HCT116 (cell line): ENCODE data around the gene KRTAP20-4. TPM values are rescaled to one million over a fixed set of nuclear protein-coding genes. Genes with fewer than 3 reads are reported as not detected.

Experiments used
- ATAC-seq: fragments of 200-7000 bp; cut with Tn5 transposase; 2 replicates; pipeline ENCODE4 v1.9.1; 2020; ENCODE audit warnings: mild to moderate bottlenecking, moderate library complexity
- BruUV-seq: library from RNA; stranded (reverse); fragments of 400-500 nt; replicated peaks from 2 replicates; lab custom pipeline; 2021; lab: Mats Ljungman, UMichigan
- CTCF ChIA-PET: fragments of 300-600 bp; sonication (Branson Sonifier 250); formaldehyde crosslinking; loops from one replicate; lab custom pipeline; 2021; ENCODE audit warnings: antibody characterized with exemption; lab: Charles Lee
- POLR2A ChIA-PET: fragments of 300-600, 350-600 bp; sonication (Branson Sonifier 250); formaldehyde crosslinking; loops from one replicate; lab custom pipeline; 2021; ENCODE audit warnings: antibody characterized with exemption; lab: Charles Lee
- RAD21 ChIA-PET, 2 experiments: fragments of 300-600 bp; sonication (Branson Sonifier 250); formaldehyde crosslinking; loops; one replicate each; lab custom pipeline; 2023; ENCODE audit warnings: low total read pairs in 2 of 2; ENCODE audit not compliant: uncharacterized antibody in 2 of 2, unreplicated experiment in 2 of 2, low non-redundant PET in 1 of 2; lab: Charles Lee
- DNase-seq: peaks from one replicate; pipeline ENCODE4 v3.0.0-alpha.2; 2010; ENCODE audit warnings: low read depth, low spot score
- H2AFZ ChIP-seq: fragments of 200-600 bp; shearing (Covaris generic), sonication (generic); 2 replicates; pipeline ENCODE4 v1.6.1; 2017; ENCODE audit warnings: low read depth, mixed run types, mixed read lengths, antibody characterized with exemption, low read length; ENCODE audit not compliant: poor library complexity, severe bottlenecking
- H3K27ac ChIP-seq: 2 replicates; pipeline ENCODE4 v1.5.1; 2012; ENCODE audit warnings: low read depth, low read length
- H3K27me3 ChIP-seq: fragments of 200-600 bp; sonication (generic); 2 replicates; pipeline ENCODE4 v1.6.1; 2016; ENCODE audit warnings: mixed run types, low read length, mixed read lengths; ENCODE audit not compliant: insufficient read depth
- H3K36me3 ChIP-seq, 2 experiments: fragments of 200-500 bp in 1 of 2; fragments of 200-600 bp in 1 of 2; sonication (Bioruptor generic) in 1 of 2; sonication (generic) in 1 of 2; 2 replicates each; pipeline versions ENCODE4 v1.5.1 to v1.6.1; 2014 to 2016; ENCODE audit warnings: low read length in 2 of 2, inconsistent platforms in 1 of 2, mixed read lengths in 1 of 2, mixed run types in 1 of 2; ENCODE audit not compliant: insufficient read depth in 2 of 2, control insufficient read depth in 1 of 2
- H3K4me1 ChIP-seq, 2 experiments: fragments of 200-600 bp in 1 of 2; sonication (generic) in 1 of 2; 2 replicates each; pipeline versions ENCODE4 v1.5.1 to v1.6.1; 2012 to 2017; ENCODE audit warnings: low read length in 2 of 2, inconsistent platforms in 1 of 2, mild to moderate bottlenecking in 1 of 2, mixed read lengths in 1 of 2, mixed run types in 1 of 2, moderate library complexity in 1 of 2; ENCODE audit not compliant: insufficient read depth in 2 of 2, control insufficient read depth in 1 of 2
- H3K4me2 ChIP-seq: fragments of 200-600 bp; sonication (generic); 2 replicates; pipeline ENCODE4 v1.6.1; 2017; ENCODE audit warnings: mixed run types, low read length, mixed read lengths
- H3K4me3 ChIP-seq, 2 experiments: fragments of 200-600 bp in 1 of 2; sonication (generic) in 1 of 2; replicated peaks in 1 of 2; 2 replicates each; pipeline ENCODE4 v1.5.1; 2011 to 2016; ENCODE audit warnings: low read length in 2 of 2, control low read depth in 1 of 2, low read depth in 1 of 2, mild to moderate bottlenecking in 1 of 2, mixed read lengths in 1 of 2, mixed run types in 1 of 2
- H3K79me2 ChIP-seq: fragments of 200-600 bp; sonication (generic); 2 replicates; pipeline ENCODE4 v1.6.1; 2017; ENCODE audit warnings: mild to moderate bottlenecking, mixed run types, low read length, moderate library complexity, mixed read lengths; ENCODE audit not compliant: insufficient read depth
- H3K9ac ChIP-seq: fragments of 200-600 bp; sonication (generic); 2 replicates; pipeline ENCODE4 v1.6.1; 2016; ENCODE audit warnings: low read length, mixed read lengths
- H3K9me2 ChIP-seq: fragments of 200-600 bp; sonication (generic), shearing (Covaris generic); 2 replicates; pipeline ENCODE4 v1.6.1; 2017; ENCODE audit warnings: mixed run types, mild to moderate bottlenecking, moderate library complexity; ENCODE audit not compliant: insufficient read depth
- H3K9me3 ChIP-seq, 2 experiments: fragments of 200-500 bp in 1 of 2; fragments of 200-600 bp in 1 of 2; sonication (Bioruptor generic) in 1 of 2; sonication (generic) in 1 of 2; 2 replicates each; pipeline ENCODE4 v1.6.1; 2014 to 2017; ENCODE audit warnings: low read length in 2 of 2, mixed read lengths in 2 of 2, inconsistent platforms in 1 of 2, low read depth in 1 of 2, mild to moderate bottlenecking in 1 of 2, mixed run types in 1 of 2, moderate library complexity in 1 of 2; ENCODE audit not compliant: control insufficient read depth in 1 of 2, insufficient read depth in 1 of 2
- H4K20me1 ChIP-seq: fragments of 200-600 bp; sonication (generic), shearing (Covaris generic); 2 replicates; pipeline ENCODE4 v1.6.1; 2017; ENCODE audit warnings: mixed run types, mild to moderate bottlenecking, moderate library complexity; ENCODE audit not compliant: insufficient read depth
- ATF3 ChIP-seq: IDR thresholded peaks from 2 replicates; pipeline ENCODE4 v1.6.1; 2012
- CBX3 ChIP-seq: IDR thresholded peaks from 2 replicates; pipeline ENCODE4 v1.6.1; 2012; ENCODE audit warnings: low read depth
- CEBPB ChIP-seq: IDR thresholded peaks from 2 replicates; pipeline ENCODE4 v1.6.1; 2012; ENCODE audit warnings: low read depth
- CTCF ChIP-seq, 3 experiments: fragments of 200-600 bp in 1 of 3; sonication (generic) in 1 of 3; IDR thresholded peaks in 2 of 3; conservative IDR thresholded peaks in 1 of 3; 2 replicates each; pipeline ENCODE4 v1.5.1; 2012 to 2017; ENCODE audit warnings: low read depth in 2 of 3, low read length in 2 of 3, antibody characterized with exemption in 1 of 3, borderline replicate concordance in 1 of 3, control low read depth in 1 of 3, mild to moderate bottlenecking in 1 of 3, mixed read lengths in 1 of 3, mixed run types in 1 of 3, moderate library complexity in 1 of 3; ENCODE audit not compliant: insufficient read depth in 1 of 3
- EGR1 ChIP-seq: IDR thresholded peaks from 2 replicates; pipeline ENCODE4 v1.6.1; 2012; ENCODE audit warnings: low read depth
- ELF1 ChIP-seq: IDR thresholded peaks from 2 replicates; pipeline ENCODE4 v1.6.1; 2012; ENCODE audit warnings: low read depth, borderline replicate concordance
- EZH2 ChIP-seq: fragments of 200-600 bp; sonication (generic); IDR thresholded peaks from 2 replicates; pipeline ENCODE4 v1.6.1; 2017; ENCODE audit warnings: antibody characterized with exemption, mixed run types
- EZH2phosphoT487 ChIP-seq: fragments of 200-600 bp; IDR thresholded peaks from 2 replicates; pipeline ENCODE4 v1.6.1; 2018; ENCODE audit warnings: antibody characterized with exemption, borderline replicate concordance
- JUND ChIP-seq: IDR thresholded peaks from 2 replicates; pipeline ENCODE4 v1.6.1; 2012
- MAX ChIP-seq: IDR thresholded peaks from 2 replicates; pipeline ENCODE4 v1.6.1; 2012
- POLR2A ChIP-seq: IDR thresholded peaks from 2 replicates; pipeline ENCODE4 v1.7.0; 2011; ENCODE audit warnings: borderline replicate concordance; ENCODE audit not compliant: insufficient read depth, insufficient read length; ENCODE audit errors: extremely low read depth
- RAD21 ChIP-seq: IDR thresholded peaks from 2 replicates; pipeline ENCODE4 v1.6.1; 2012; ENCODE audit warnings: low read depth, mild to moderate bottlenecking
- REST ChIP-seq: IDR thresholded peaks from 2 replicates; pipeline ENCODE4 v1.6.1; 2012; ENCODE audit warnings: low read depth
- SIN3A ChIP-seq: IDR thresholded peaks from 2 replicates; pipeline ENCODE4 v1.6.1; 2012; ENCODE audit warnings: low read depth
- SP1 ChIP-seq: IDR thresholded peaks from 2 replicates; pipeline ENCODE4 v1.6.1; 2012; ENCODE audit warnings: low read depth
- SRF ChIP-seq: IDR thresholded peaks from 2 replicates; pipeline ENCODE4 v1.6.1; 2012; ENCODE audit warnings: low read depth
- TCF7L2 ChIP-seq: IDR thresholded peaks from 2 replicates; pipeline ENCODE4 v1.7.0; 2011; ENCODE audit warnings: borderline replicate concordance, inconsistent platforms; ENCODE audit not compliant: insufficient read depth, insufficient read length; ENCODE audit errors: extremely low read depth
- YY1 ChIP-seq: IDR thresholded peaks from 2 replicates; pipeline ENCODE4 v1.6.1; 2011; ENCODE audit warnings: low read length, low read depth, moderate library complexity, mild to moderate bottlenecking; ENCODE audit not compliant: insufficient replicate concordance; ENCODE audit errors: extremely low read depth
- ZFX ChIP-seq: fragments of 450-650 bp; IDR thresholded peaks from 2 replicates; pipeline ENCODE4 v1.6.1; 2017
- ZNF274 ChIP-seq: fragments of 200-500 bp; sonication (Bioruptor generic); IDR thresholded peaks from 2 replicates; pipeline ENCODE4 v1.6.1; 2014; ENCODE audit warnings: mild to moderate bottlenecking, low read depth, low read length, inconsistent platforms
- intact Hi-C: fragments of 100-400 bp; cut with micrococcal nuclease; formaldehyde crosslinking; loops from 2 replicates; pipeline ENCODE4 v1.10.0; 2022
- total RNA-seq: library from RNA; stranded (reverse); gene quantifications from one replicate; pipeline ENCODE4 v1.2.1, GENCODE V29; 2021; ENCODE audit not compliant: unreplicated experiment

KRTAP20-4 gene
- total RNA-seq, 1 experiment from 2014 or later = not detected

- ATAC-seq = no peak
- Histone ChIP-seq H3K4me1 (no peaks in the 10 kb centered on the region), H3K27ac (no peak overlapping the region), H3K4me3 (no peak overlapping the region), H4K20me1 (no peaks in the 10 kb centered on the region), H3K79me2 (no peaks in the 10 kb centered on the region), H3K27me3 (no peaks in the 10 kb centered on the region), H3K9me2 (no peaks in the 10 kb centered on the region), H2AFZ (no peak overlapping the region), H3K9ac (no peak overlapping the region), H3K9me3 (peaks cover 25% of the 10 kb centered on the region in 2 experiments; a peak in 3 of 4 replicates), H3K4me2 (no peak overlapping the region), H3K36me3 (no peaks in the 10 kb centered on the region)
- CTCF ChIA-PET = no interaction called here
- DNase-seq = no peak
- intact Hi-C loops = no loop called here
- no TSS peak for BruUV-seq
- no peak for TF ChIP-seq EZH2phosphoT487
- TF ChIP-seq CEBPB = no peak
- no peak for TF ChIP-seq SRF
- TF ChIP-seq EGR1 = no peak
- TF ChIP-seq POLR2A = no peak
- TF ChIP-seq ELF1 = no peak
- TF ChIP-seq CBX3 = no peak
- no peak for TF ChIP-seq JUND
- no peak for TF ChIP-seq MAX
- no peak for TF ChIP-seq YY1
- TF ChIP-seq SP1 = no peak
- TF ChIP-seq ZNF274 = no peak
- TF ChIP-seq SIN3A = no peak
- TF ChIP-seq EZH2 = no peak
- no peak for TF ChIP-seq CTCF (IDR thresholded peaks at IDR 0.05 in 2 of 3, conservative IDR thresholded peaks at IDR 0.05 in 1 of 3; ENCODE audit: borderline replicate concordance in 1 of 3, insufficient read depth in 1 of 3, low read depth in 2 of 3, low read length in 2 of 3)
- no peak for TF ChIP-seq RAD21
- no peak for TF ChIP-seq ATF3
- no peak for TF ChIP-seq REST
- no peak for TF ChIP-seq TCF7L2
- no peak for TF ChIP-seq ZFX
- RAD21 ChIA-PET = no interaction called here
- POLR2A ChIA-PET = no interaction called here
These were observed 41.1 kb upstream of the KRTAP20-4 start for GRCh38 chr21:30579346-30579745.
